ENCODE data around the gene WNK1. TPM values are rescaled to one million over a fixed set of nuclear protein-coding genes. Genes with fewer than 3 reads are reported as not detected.

The WNK1 gene
- polyA plus RNA-seq, 2 of the 4 experiments (the other 2 are of a cell fraction): 88.4 to 98.0 TPM

DNA sequence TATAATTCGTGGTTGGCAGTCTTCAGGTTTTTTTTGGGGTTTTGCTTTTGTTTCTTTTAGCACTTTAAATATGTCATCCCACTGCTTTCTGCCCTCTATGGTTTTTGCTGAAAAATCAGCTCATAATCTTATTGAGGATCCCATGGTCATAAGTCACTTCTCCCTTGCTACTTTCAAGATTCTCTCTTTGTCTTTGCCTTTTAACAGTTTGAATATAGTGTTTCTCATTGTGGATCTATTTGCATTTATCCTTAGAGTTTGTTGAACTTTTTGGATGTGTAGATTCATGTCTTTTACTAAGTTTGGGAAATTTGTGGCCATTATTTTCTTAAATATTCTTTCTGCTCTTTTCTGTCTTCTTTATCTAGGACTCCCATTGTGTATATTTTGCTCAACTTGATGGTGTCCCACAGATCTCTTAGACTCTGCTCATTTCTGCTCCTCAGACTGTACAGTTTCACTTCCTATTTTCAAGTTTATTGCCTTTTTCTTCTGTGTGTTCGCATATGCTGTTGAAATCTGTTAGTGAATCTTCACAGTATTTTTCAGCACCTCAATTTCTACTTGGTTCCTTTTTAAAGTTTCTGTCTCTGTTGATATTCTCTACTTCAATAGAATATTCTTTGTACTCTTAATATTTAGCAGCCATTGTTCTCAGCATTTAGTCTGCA lies 70.8 kb downstream of the WNK1 start:
- no peak for TF ChIP-seq NFE2L2 (conservative IDR thresholded peaks at IDR 0.05; ENCODE audit: low read length)
- no peak for TF ChIP-seq HOXA7 (CRISPR knock-in tag; IDR thresholded peaks at IDR 0.05)
- TF ChIP-seq HOXB5 (CRISPR knock-in tag; IDR thresholded peaks at IDR 0.05): no peak
- TF ChIP-seq POLR2A (IDR thresholded peaks at IDR 0.05; ENCODE audit: low read length): no peak
- no peak for TF ChIP-seq HMGXB4 (CRISPR knock-in tag; IDR thresholded peaks at IDR 0.05; ENCODE audit: borderline replicate concordance)
- no peak for TF ChIP-seq NPAS2 (CRISPR knock-in tag; IDR thresholded peaks at IDR 0.05; ENCODE audit: borderline replicate concordance)
- TF ChIP-seq CHD2 (IDR thresholded peaks at IDR 0.05; ENCODE audit: low read length, partially characterized antibody): no peak
- no peak for TF ChIP-seq ESRRA (IDR thresholded peaks at IDR 0.05; ENCODE audit: borderline replicate concordance, low read length)
- TF ChIP-seq MAFK (IDR thresholded peaks at IDR 0.05; ENCODE audit: partially characterized antibody): no peak
- TF ChIP-seq HES2 (IDR thresholded peaks at IDR 0.05): no peak
- no peak for TF ChIP-seq CBX2 (IDR thresholded peaks at IDR 0.05; ENCODE audit: borderline replicate concordance, low read depth)
- TF ChIP-seq SMC3 (IDR thresholded peaks at IDR 0.05): no peak
- TF ChIP-seq HDAC2 (IDR thresholded peaks at IDR 0.05): no peak
- TF ChIP-seq, protein P1, sequence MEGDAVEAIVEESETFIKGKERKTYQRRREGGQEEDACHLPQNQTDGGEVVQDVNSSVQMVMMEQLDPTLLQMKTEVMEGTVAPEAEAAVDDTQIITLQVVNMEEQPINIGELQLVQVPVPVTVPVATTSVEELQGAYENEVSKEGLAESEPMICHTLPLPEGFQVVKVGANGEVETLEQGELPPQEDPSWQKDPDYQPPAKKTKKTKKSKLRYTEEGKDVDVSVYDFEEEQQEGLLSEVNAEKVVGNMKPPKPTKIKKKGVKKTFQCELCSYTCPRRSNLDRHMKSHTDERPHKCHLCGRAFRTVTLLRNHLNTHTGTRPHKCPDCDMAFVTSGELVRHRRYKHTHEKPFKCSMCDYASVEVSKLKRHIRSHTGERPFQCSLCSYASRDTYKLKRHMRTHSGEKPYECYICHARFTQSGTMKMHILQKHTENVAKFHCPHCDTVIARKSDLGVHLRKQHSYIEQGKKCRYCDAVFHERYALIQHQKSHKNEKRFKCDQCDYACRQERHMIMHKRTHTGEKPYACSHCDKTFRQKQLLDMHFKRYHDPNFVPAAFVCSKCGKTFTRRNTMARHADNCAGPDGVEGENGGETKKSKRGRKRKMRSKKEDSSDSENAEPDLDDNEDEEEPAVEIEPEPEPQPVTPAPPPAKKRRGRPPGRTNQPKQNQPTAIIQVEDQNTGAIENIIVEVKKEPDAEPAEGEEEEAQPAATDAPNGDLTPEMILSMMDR (IDR thresholded peaks at IDR 0.05): no peak
- TF ChIP-seq FOSL2 (IDR thresholded peaks at IDR 0.05): no peak
- no peak for TF ChIP-seq FOSL2 (CRISPR knock-in tag; IDR thresholded peaks at IDR 0.05)
- no peak for TF ChIP-seq ZC3H11A (IDR thresholded peaks at IDR 0.05)
- no peak for TF ChIP-seq PBX3 (IDR thresholded peaks at IDR 0.05)
- TF ChIP-seq CEBPB (IDR thresholded peaks at IDR 0.05): no peak
- no peak for TF ChIP-seq EHF (CRISPR knock-in tag; IDR thresholded peaks at IDR 0.05)
- no peak for TF ChIP-seq ZSCAN20 (CRISPR knock-in tag; IDR thresholded peaks at IDR 0.05)
- Histone ChIP-seq H3K27ac (no peak overlapping the region), H3K4me3 (no peak overlapping the region), H3K4me2 (no peak overlapping the region), H3K4me1 (peaks cover 12% of the 10 kb centered on the region), H3K9me3 (no peaks in the 10 kb centered on the region)
- no peak for DNase-seq (ENCODE audit: low read depth in 1 of 2, low spot score in 1 of 2)
- ChIA-PET POLR2A (no interaction called here), CTCF (interaction anchor here (0.7 to 2.0 kb wide), 3 partner anchors 9 to 209 kb away, joined by 3 to 6 read pairs (median 5); no protein-coding TSS in a partner anchor)
- peak; percentile 23 for FAIRE-seq
- WGBS (ENCODE audit: missing lambda C conversion rate): 86% methylated on average over 2 of the region's 2 CpGs
- no peak for ATAC-seq

DNA sequence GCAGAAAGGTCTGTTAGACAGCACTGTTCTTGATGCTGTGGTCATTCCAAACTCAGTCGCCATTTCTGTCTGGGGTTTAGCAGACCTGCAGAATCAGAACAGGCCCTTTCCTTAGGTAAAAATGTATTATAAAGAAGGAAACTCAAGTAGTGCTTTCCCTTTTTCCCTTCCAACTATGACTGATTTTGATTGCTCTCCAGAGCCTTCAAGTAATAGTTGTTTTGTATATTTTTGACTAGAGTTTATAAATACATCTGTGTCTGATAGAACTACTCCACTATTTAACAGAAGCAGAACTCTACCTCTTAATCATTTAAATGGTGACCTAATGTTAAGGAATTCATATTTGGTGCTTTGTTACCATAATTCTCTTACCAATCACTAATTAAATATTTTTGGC lies 74.0 kb downstream of the WNK1 start:
- H3K27ac ChIP-seq: no peak overlapping the region
- no peak overlapping the region for H3K4me3 ChIP-seq
- FAIRE-seq (no peak), DNase-seq (ENCODE audit: low read depth in 1 of 2, low spot score in 1 of 2) (no peak), ATAC-seq (no peak)
- no peaks in the 10 kb centered on the region for H3K9me3 ChIP-seq
- 97% methylated on average over 1 of the region's 1 CpG for WGBS (ENCODE audit: missing lambda C conversion rate)
- POLR2A ChIA-PET: no interaction called here
- CTCF ChIA-PET: interaction anchor here (0.9 to 2.1 kb wide), 3 partner anchors 9 to 257 kb away, joined by 3 to 6 read pairs (median 4); no protein-coding TSS in a partner anchor
- TF ChIP-seq POLR2AphosphoS2 (conservative IDR thresholded peaks at IDR 0.05; ENCODE audit: low read length) (no peak), EP300 (IDR thresholded peaks at IDR 0.05) (no peak), ESRRA (IDR thresholded peaks at IDR 0.05; ENCODE audit: borderline replicate concordance, low read length) (no peak), ZFP36 (IDR thresholded peaks at IDR 0.05; ENCODE audit: borderline replicate concordance, partially characterized antibody) (no peak)
- H3K4me2 ChIP-seq: no peak overlapping the region
- no peaks in the 10 kb centered on the region for H3K4me1 ChIP-seq

All from A549 (cell line).